Measurements from ENCODE around the gene TIMP3. TPM values are rescaled to one million over a fixed set of nuclear protein-coding genes. Genes with fewer than 3 reads are reported as not detected.

Gene TIMP3
- total RNA-seq, 4 donors from 2014 or later: 560 to 818 (median 738) TPM

DNA sequence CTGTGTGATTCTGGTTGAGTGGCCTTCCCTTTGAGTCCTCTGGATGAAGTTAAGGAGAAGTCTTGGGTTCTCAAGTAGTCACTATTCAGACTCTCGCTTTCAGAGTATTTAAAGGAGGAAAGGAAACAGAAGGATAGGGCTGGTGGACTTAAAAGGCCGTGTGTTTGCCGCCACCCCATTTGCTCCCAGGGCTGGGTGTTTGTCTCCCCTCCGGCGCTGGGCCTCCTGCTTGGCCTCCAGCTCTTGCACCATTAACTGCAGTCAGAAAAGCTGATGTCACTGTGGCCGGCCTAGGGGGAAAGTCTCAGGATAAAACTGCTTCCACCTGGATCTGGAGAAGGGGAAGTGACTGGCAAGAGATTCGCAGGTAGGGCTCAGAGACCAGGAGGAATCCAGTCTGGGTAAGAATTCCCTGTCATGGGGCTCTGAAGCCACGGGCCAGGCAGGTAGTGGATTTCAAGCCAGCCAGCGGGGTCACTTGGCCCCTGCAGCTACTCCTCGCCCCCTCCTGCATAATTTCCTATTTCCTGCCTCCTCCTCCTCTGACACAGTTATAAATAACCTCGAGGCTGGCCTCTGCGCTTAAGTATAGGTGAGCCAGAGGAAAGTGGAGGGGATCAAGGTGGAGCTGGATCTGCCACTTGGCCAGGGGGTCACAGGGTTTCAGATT, 17.1 kb downstream of the TIMP3 start:
- Histone ChIP-seq H3K9me3 (no peaks in the 10 kb centered on the region), H3K4me3 (no peak overlapping the region), H3K27me3 (no peaks in the 10 kb centered on the region), H3K36me3 (peaks cover 0 to 3% of the 10 kb centered on the region in 2 donors), H3K27ac (peak overlapping the region in 3 of 4 donors; percentile 59 to 70 (median 68)), H3K4me1 (peaks cover 2 to 100% (median 55%) of the 10 kb centered on the region in 3 donors)
- WGBS, 2 donors (ENCODE audit: low coverage in 1 of 2): 43 to 68% methylated on average over 3 to 5 of the region's 12 CpGs
- TF ChIP-seq EP300 (IDR thresholded peaks at IDR 0.05): no peak
- TF ChIP-seq, protein P1, sequence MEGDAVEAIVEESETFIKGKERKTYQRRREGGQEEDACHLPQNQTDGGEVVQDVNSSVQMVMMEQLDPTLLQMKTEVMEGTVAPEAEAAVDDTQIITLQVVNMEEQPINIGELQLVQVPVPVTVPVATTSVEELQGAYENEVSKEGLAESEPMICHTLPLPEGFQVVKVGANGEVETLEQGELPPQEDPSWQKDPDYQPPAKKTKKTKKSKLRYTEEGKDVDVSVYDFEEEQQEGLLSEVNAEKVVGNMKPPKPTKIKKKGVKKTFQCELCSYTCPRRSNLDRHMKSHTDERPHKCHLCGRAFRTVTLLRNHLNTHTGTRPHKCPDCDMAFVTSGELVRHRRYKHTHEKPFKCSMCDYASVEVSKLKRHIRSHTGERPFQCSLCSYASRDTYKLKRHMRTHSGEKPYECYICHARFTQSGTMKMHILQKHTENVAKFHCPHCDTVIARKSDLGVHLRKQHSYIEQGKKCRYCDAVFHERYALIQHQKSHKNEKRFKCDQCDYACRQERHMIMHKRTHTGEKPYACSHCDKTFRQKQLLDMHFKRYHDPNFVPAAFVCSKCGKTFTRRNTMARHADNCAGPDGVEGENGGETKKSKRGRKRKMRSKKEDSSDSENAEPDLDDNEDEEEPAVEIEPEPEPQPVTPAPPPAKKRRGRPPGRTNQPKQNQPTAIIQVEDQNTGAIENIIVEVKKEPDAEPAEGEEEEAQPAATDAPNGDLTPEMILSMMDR (IDR thresholded peaks at IDR 0.05): no peak
- TF ChIP-seq POLR2A (IDR thresholded peaks at IDR 0.05): no peak
- no peak for TF ChIP-seq POLR2AphosphoS5 (IDR thresholded peaks at IDR 0.05)
- ATAC-seq: no peak

DNA sequence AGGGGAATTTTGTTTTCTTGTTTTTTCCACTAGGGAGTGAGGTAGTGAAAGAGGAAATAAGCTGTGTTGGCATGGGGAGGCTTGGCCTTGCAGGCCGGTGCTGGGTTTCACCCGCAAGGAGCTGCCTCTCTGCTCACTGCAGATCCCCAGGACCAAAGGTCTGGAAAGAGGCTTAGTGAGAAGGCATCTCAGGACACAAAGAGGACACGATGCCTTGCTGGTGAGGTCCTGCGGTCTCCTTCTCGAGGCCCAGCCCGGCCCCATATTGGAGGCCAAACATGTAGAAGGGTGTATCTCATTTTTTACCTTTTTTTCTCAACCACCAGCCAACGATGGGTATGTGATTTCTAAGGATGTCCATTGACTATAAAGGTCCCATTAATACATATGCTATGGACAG, 17.6 kb downstream of the TIMP3 start:
- peak overlapping the region in 3 of 4 donors; percentile 59 to 70 (median 68) for H3K27ac ChIP-seq
- no peaks in the 10 kb centered on the region for H3K27me3 ChIP-seq
- no peak overlapping the region for H3K4me3 ChIP-seq
- H3K9me3 ChIP-seq: no peaks in the 10 kb centered on the region
- no peak for ATAC-seq
- peaks cover 2 to 100% (median 60%) of the 10 kb centered on the region in 3 donors for H3K4me1 ChIP-seq
- H3K36me3 ChIP-seq: peaks cover 0 to 3% of the 10 kb centered on the region in 2 donors
- TF ChIP-seq EP300 (IDR thresholded peaks at IDR 0.05): no peak
- TF ChIP-seq, protein P1 (IDR thresholded peaks at IDR 0.05): no peak
- no peak for TF ChIP-seq POLR2A (IDR thresholded peaks at IDR 0.05)
- TF ChIP-seq POLR2AphosphoS5 (IDR thresholded peaks at IDR 0.05): no peak
- 77% methylated on average over 5 of the region's 7 CpGs; no CpG with 5 or more reads in 1 of the 2 donors for WGBS, 2 donors (ENCODE audit: low coverage in 1 of 2)

DNA sequence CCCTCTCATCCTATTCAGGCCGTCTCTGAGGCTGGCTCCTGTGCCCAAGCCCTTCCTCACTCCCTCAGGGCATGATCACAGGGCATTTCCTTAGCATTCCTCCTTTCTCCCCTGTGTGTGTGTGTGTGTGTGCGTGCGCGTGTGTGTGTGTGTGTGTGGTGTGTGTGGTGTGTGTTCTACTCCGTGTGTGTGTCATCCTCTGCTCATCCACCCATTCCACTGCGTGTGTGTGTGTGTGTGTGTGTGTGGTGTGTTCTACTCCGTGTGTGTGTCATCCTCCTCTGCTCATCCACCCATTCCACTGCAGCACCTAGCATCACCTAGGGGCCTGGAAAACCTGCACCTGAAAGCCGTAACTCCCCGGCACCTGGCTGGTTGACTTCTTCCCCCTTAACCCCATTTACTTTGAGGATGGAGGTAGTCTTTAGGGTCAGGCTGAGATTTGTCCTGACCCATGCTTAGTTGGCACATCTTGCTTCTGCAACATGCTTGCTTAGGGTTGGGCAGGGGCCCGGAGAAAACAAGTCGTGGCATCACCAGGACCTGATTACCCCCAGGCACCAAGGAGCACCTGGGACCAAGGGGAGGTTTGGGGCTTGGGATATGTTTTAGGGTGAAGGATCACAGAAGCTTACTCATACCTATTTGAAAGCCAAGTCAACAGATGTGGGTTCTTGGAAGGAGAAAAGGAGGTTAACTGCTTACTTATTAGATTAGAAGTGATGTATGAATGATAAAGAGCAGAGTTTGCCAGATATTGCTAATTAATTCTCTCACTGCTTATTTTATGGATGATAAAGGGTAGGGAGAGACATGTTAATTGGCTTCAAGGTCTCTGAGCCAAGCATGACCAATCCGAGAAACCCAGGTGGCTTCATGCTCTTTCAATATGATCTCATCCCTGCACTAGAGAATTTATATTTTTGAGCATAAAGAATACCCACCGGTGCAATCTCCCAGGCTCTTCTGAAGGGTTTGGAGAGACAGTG, 18.9 kb downstream of the TIMP3 start:
- Histone ChIP-seq H3K27ac (peak overlapping the region in 3 of 4 donors; percentile 61 to 70 (median 68)), H3K27me3 (no peaks in the 10 kb centered on the region), H3K4me3 (no peak overlapping the region), H3K4me1 (peaks cover 2 to 100% (median 60%) of the 10 kb centered on the region in 3 donors), H3K9me3 (no peaks in the 10 kb centered on the region), H3K36me3 (peaks cover 0 to 3% of the 10 kb centered on the region in 2 donors)
- 27 to 62% methylated on average over 4 to 10 of the region's 13 CpGs for WGBS, 2 donors (ENCODE audit: low coverage in 1 of 2)
- TF ChIP-seq EP300 (IDR thresholded peaks at IDR 0.05): no peak
- TF ChIP-seq, protein P1 (IDR thresholded peaks at IDR 0.05): no peak
- no peak for TF ChIP-seq POLR2A (IDR thresholded peaks at IDR 0.05)
- TF ChIP-seq POLR2AphosphoS5 (IDR thresholded peaks at IDR 0.05): no peak
- ATAC-seq: no peak

DNA sequence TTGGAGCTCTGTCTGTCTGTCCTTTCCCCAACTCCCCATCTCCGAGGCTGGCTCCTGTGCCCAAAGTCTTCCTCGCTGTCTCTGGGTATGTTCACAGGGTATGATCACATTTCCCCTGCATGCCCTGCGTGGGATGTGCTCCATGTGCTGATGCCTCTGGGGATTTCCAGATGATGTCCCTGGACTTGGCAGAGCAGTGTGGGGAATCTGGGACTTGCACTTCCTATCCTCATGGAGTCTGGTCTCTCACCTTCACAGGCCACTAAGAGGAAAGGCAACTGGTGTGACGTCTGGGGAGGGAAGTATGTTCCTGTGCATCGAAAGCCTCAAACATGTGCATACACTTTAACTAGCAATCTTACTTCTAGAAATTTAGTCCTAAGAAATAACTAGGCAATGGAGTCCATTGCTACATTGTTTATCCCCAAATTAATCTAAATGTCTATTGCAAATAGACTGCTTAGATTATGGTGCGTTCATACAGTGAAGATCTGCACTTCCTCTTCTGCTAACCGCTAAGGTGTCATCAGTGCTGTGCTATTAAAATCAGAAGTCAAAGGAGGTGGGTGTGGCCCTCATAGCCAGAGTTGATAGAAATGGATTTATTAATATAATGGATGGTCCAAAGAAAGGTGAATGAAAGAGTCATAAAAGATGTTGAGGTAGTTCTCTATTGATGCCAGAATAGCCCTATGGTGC, 20.8 kb downstream of the TIMP3 start:
- Histone ChIP-seq H3K27me3 (no peaks in the 10 kb centered on the region), H3K36me3 (peaks cover 0 to 3% of the 10 kb centered on the region in 2 donors), H3K9me3 (no peaks in the 10 kb centered on the region), H3K27ac (peak overlapping the region in 1 of 4 donors; percentile 12), H3K4me3 (no peak overlapping the region), H3K4me1 (peaks cover 0 to 100% (median 59%) of the 10 kb centered on the region in 3 donors)
- WGBS, 2 donors (ENCODE audit: low coverage in 1 of 2): 56 to 63% methylated on average over 7 of the region's 7 CpGs
- TF ChIP-seq POLR2AphosphoS5 (IDR thresholded peaks at IDR 0.05) (no peak), POLR2A (IDR thresholded peaks at IDR 0.05) (no peak), EP300 (IDR thresholded peaks at IDR 0.05) (no peak)
- TF ChIP-seq, protein P1 (IDR thresholded peaks at IDR 0.05): no peak
- no peak for ATAC-seq

Measured in gastroesophageal sphincter (tissue), 4 donors.